Measurements from ENCODE around the gene DBT. TPM values are rescaled to one million over a fixed set of nuclear protein-coding genes. Genes with fewer than 3 reads are reported as not detected.

DBT gene
- total RNA-seq, 1 experiment from 2014 or later: 20.3 TPM

DNA sequence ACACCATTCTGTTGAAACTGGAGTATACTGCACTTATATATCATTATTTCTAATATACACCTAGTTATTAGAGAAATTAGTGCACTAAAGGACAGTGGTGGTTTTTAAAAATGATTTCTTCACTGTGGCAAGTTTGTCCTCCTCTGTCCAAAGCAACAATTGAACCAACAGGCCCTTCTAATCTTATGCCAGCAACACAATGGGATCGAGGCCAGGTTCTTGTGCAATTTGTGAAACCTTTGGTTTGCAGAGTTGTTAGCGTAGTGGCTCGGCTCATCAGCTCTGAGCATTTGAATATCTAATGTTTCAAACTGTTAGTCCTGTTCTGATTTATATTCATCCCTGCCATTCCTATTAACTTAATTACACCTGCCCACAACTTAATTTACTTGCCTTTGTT is 61.7 kb downstream of the DBT start:
- H3K4me1 ChIP-seq (ENCODE audit: insufficient read depth, low read length): no peaks in the 10 kb centered on the region
- no peak overlapping the region for H2BK20ac ChIP-seq (ENCODE audit: low read depth, low read length, poor library complexity, severe bottlenecking)
- H3K14ac ChIP-seq (ENCODE audit: insufficient read depth, low read length): no peak overlapping the region
- H3K27ac ChIP-seq (ENCODE audit: insufficient read length, low read depth, low read length): no peak overlapping the region
- H3K4ac ChIP-seq (ENCODE audit: low read depth, low read length): no peak overlapping the region
- no peak overlapping the region for H3K18ac ChIP-seq (ENCODE audit: insufficient read length, low read depth, low read length)
- H2BK5ac ChIP-seq (ENCODE audit: insufficient read length, low read length): no peak overlapping the region
- Mint-ChIP-seq H3K9me3 (no peaks in the 10 kb centered on the region), H3K36me3 (ENCODE audit: insufficient read depth in 1 of 3, low read depth in 3 of 3) (no peaks in the 10 kb centered on the region; a peak in 1 of 7 replicates), H3K27me3 (ENCODE audit: low read depth) (no peaks in the 10 kb centered on the region), H3K27ac (no peak overlapping the region), H3K4me1 (no peaks in the 10 kb centered on the region), H3K4me3 (no peak overlapping the region)
- no peaks in the 10 kb centered on the region for H3K9me3 ChIP-seq (ENCODE audit: control insufficient read depth, low read depth, low read length)
- no peak overlapping the region for H4K91ac ChIP-seq (ENCODE audit: insufficient read length, low read depth, low read length)
- H2BK12ac ChIP-seq (ENCODE audit: insufficient read length, low read depth, low read length): no peak overlapping the region
- H3K27me3 ChIP-seq (ENCODE audit: insufficient read depth, low read length): no peaks in the 10 kb centered on the region
- H4K5ac ChIP-seq (ENCODE audit: insufficient read length, low read depth, low read length): no peak overlapping the region
- no peak overlapping the region for H4K8ac ChIP-seq (replicated peaks; ENCODE audit: insufficient read length, low read depth, low read length)
- no peak overlapping the region for H3K9ac ChIP-seq (ENCODE audit: extremely low read depth, insufficient read length, low read length)
- H4K20me1 ChIP-seq (ENCODE audit: control insufficient read depth, insufficient read depth, insufficient read length): no peaks in the 10 kb centered on the region
- no peaks in the 10 kb centered on the region for H3K79me1 ChIP-seq (ENCODE audit: insufficient read depth, low read depth, low read length, poor library complexity, severe bottlenecking)
- WGBS (ENCODE audit: extremely low coverage, insufficient read length, low lambda C conversion rate): no CpG with 5 or more reads among the region's 3 CpGs
- H3K56ac ChIP-seq (ENCODE audit: insufficient read length, low read depth, low read length): no peak overlapping the region
- no peaks in the 10 kb centered on the region for H3K23me2 ChIP-seq (ENCODE audit: insufficient read length, low read depth, low read length, poor library complexity, severe bottlenecking)
- H3K4me2 ChIP-seq (ENCODE audit: insufficient read depth, insufficient read length, low read length): no peak overlapping the region
- H2AFZ ChIP-seq (ENCODE audit: low read length): no peak overlapping the region
- no peak overlapping the region for H2AK5ac ChIP-seq (ENCODE audit: insufficient read length, low read length)
- no peak overlapping the region for H3K23ac ChIP-seq (ENCODE audit: insufficient read length, low read depth, low read length)
- H2BK120ac ChIP-seq (ENCODE audit: low read depth, low read length, poor library complexity, severe bottlenecking): no peak overlapping the region
- no peaks in the 10 kb centered on the region for H3K79me2 ChIP-seq (ENCODE audit: insufficient read depth, low read length)
- TF ChIP-seq, protein P1, sequence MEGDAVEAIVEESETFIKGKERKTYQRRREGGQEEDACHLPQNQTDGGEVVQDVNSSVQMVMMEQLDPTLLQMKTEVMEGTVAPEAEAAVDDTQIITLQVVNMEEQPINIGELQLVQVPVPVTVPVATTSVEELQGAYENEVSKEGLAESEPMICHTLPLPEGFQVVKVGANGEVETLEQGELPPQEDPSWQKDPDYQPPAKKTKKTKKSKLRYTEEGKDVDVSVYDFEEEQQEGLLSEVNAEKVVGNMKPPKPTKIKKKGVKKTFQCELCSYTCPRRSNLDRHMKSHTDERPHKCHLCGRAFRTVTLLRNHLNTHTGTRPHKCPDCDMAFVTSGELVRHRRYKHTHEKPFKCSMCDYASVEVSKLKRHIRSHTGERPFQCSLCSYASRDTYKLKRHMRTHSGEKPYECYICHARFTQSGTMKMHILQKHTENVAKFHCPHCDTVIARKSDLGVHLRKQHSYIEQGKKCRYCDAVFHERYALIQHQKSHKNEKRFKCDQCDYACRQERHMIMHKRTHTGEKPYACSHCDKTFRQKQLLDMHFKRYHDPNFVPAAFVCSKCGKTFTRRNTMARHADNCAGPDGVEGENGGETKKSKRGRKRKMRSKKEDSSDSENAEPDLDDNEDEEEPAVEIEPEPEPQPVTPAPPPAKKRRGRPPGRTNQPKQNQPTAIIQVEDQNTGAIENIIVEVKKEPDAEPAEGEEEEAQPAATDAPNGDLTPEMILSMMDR (conservative IDR thresholded peaks at IDR 0.05): no peak
- H3T11ph ChIP-seq (ENCODE audit: low read length): no peak overlapping the region
- no peak for DNase-seq
- no peak overlapping the region for H2BK15ac ChIP-seq (ENCODE audit: low read depth, low read length)

All from H9 (cell line).